HepG2 (cell line): Measurements from ENCODE around the gene KIFC1. TPM values are rescaled to one million over a fixed set of nuclear protein-coding genes. Genes with fewer than 3 reads are reported as not detected.

Source experiments
- ATF7 ChIP-seq, 2 experiments: fragments of 450-650 bp in 1 of 2; sonication (generic) in 1 of 2; formaldehyde crosslinking in 1 of 2; IDR thresholded peaks; 2 replicates each; pipeline versions ENCODE4 v1.4.0 to v1.6.1; 2016 to 2020; ENCODE audit warnings: antibody characterized with exemption in 1 of 2, mild to moderate bottlenecking in 1 of 2, missing genetic modification reagents in 1 of 2
- CAMTA2 ChIP-seq: sonication (generic); formaldehyde crosslinking; IDR thresholded peaks from 2 replicates; pipeline ENCODE4 v1.4.0; 2020; ENCODE audit warnings: mild to moderate bottlenecking, missing genetic modification reagents, borderline replicate concordance
- CENPT ChIP-seq: sonication (generic); formaldehyde crosslinking; IDR thresholded peaks from 2 replicates; pipeline ENCODE4 v1.8.0; 2022; ENCODE audit warnings: low read depth, mild to moderate bottlenecking, moderate library complexity, missing genetic modification reagents
- MED13 ChIP-seq: sonication (generic); formaldehyde crosslinking; IDR thresholded peaks from 2 replicates; pipeline ENCODE4 v1.5.0; 2020; ENCODE audit warnings: missing genetic modification reagents
- MIXL1 ChIP-seq: IDR thresholded peaks from 2 replicates; pipeline ENCODE4 v1.6.1; 2016
- NCOA5 ChIP-seq: sonication (generic); formaldehyde crosslinking; IDR thresholded peaks from 2 replicates; pipeline ENCODE4 v1.4.0; 2020; ENCODE audit warnings: missing genetic modification reagents
- SRF ChIP-seq: IDR thresholded peaks from 2 replicates; pipeline ENCODE4 v1.6.1; 2011; ENCODE audit warnings: mild to moderate bottlenecking, low read depth, low read length, moderate library complexity
- ZNF674 ChIP-seq: sonication (generic); formaldehyde crosslinking; IDR thresholded peaks from 2 replicates; pipeline ENCODE4 v1.5.0; 2020; ENCODE audit warnings: low read depth, mild to moderate bottlenecking, missing genetic modification reagents
- ZNF703 ChIP-seq: sonication (generic); formaldehyde crosslinking; IDR thresholded peaks from 2 replicates; pipeline ENCODE4 v1.5.1; 2020; ENCODE audit warnings: missing genetic modification reagents, mild to moderate bottlenecking, moderate library complexity, borderline replicate concordance
- polyA plus RNA-seq, 8 experiments: library from polyadenylated mRNA; depleted of rRNA in 3 of 8; stranded (reverse) in 7 of 8; unstranded in 1 of 8; fragments of >200 nt; fragmentation: Illumina TruSeq in 4 of 8; extraction: Trizol in 4 of 8; gene quantifications; 2 replicates each; pipeline versions ENCODE4 v1.2.1 to v1.2.3, GENCODE V29; 2011 to 2016; ENCODE audit warnings: low read depth in 4 of 8, missing spikeins in 1 of 8, mixed read lengths in 1 of 8; ENCODE audit not compliant: insufficient read depth in 1 of 8
- total RNA-seq, 5 experiments: library from RNA; depleted of rRNA; stranded (reverse); fragments of >200 nt; fragmentation: Illumina TruSeq; extraction: Trizol; gene quantifications; 2 replicates each; pipeline ENCODE4 v1.2.3, GENCODE V29; 2016; ENCODE audit warnings: low read depth in 1 of 5
- TF ChIP-seq, protein P1 (sequence below): sonication (generic); formaldehyde crosslinking; IDR thresholded peaks from 2 replicates; pipeline ENCODE4 v1.4.0; 2020; ENCODE audit warnings: mild to moderate bottlenecking, missing genetic modification reagents
- TF ChIP-seq, protein P2 (sequence below): sonication (generic); formaldehyde crosslinking; IDR thresholded peaks from 2 replicates; pipeline ENCODE4 v1.5.1; 2020; ENCODE audit warnings: mild to moderate bottlenecking, missing genetic modification reagents, borderline replicate concordance
- TF ChIP-seq, protein P3 (sequence below): IDR thresholded peaks from 2 replicates; pipeline ENCODE4 v1.6.1; 2016; ENCODE audit warnings: missing compliant biosample characterization, missing genetic modification reagents, borderline replicate concordance
- TF ChIP-seq, protein P4 (sequence below): sonication (generic); formaldehyde crosslinking; IDR thresholded peaks from 2 replicates; pipeline ENCODE4 v1.8.0; 2022; ENCODE audit warnings: low read depth, missing genetic modification reagents

Gene KIFC1
- total and polyA plus RNA-seq, 2 of the 13 experiments (the other 11 are each of a cell fraction or from before 2014, with no cell fraction given), result 25.0 to 45.5 TPM

DNA sequence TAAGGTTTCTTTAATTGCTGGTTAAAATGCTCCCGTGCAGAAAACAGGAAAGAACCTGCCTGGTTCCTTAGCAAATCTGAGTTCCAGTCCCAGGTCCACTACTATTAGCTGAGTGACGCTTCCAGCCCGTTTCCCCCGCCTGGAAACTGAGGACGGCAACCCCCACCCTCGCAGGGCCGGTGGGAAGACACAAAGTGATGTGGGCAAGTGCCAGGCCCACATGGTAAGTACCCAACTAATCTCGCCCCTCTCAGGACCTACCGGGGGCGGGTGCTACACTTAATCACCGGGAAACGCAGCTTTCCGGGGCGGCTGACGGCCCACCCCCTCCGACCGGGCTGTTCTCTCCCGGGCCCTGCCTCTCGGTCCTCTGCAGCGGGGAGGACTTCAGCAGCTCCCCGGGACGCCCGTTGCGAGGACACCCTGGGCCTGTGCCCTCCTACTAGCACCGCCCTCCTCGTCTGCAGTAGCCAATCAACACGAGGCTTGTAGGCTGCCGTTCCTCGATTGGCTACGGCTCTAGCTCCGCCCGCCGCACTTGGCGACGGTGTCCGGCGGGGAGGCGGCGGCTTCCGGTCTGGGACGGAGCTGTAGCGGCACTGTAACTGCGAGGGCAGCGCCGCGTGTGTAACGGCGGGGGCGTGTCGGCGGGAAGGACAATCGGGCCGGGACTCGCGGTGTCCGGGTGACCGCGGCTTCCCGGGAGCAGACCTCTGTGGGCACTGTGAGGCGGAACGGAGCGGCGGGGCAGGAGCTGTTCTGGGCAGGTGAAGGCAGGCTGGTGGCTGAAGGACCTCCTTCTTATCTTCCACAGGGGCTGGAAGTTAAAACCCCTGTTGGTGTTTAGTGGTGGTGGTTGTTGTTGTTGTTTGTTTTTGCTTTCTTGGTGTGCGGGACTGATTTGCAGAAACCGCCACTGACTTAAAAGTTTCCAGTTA lies 62.7 kb downstream of the KIFC1 start, which contains the start of gene ZBTB9 (continued):
- TF ChIP-seq, protein P1, sequence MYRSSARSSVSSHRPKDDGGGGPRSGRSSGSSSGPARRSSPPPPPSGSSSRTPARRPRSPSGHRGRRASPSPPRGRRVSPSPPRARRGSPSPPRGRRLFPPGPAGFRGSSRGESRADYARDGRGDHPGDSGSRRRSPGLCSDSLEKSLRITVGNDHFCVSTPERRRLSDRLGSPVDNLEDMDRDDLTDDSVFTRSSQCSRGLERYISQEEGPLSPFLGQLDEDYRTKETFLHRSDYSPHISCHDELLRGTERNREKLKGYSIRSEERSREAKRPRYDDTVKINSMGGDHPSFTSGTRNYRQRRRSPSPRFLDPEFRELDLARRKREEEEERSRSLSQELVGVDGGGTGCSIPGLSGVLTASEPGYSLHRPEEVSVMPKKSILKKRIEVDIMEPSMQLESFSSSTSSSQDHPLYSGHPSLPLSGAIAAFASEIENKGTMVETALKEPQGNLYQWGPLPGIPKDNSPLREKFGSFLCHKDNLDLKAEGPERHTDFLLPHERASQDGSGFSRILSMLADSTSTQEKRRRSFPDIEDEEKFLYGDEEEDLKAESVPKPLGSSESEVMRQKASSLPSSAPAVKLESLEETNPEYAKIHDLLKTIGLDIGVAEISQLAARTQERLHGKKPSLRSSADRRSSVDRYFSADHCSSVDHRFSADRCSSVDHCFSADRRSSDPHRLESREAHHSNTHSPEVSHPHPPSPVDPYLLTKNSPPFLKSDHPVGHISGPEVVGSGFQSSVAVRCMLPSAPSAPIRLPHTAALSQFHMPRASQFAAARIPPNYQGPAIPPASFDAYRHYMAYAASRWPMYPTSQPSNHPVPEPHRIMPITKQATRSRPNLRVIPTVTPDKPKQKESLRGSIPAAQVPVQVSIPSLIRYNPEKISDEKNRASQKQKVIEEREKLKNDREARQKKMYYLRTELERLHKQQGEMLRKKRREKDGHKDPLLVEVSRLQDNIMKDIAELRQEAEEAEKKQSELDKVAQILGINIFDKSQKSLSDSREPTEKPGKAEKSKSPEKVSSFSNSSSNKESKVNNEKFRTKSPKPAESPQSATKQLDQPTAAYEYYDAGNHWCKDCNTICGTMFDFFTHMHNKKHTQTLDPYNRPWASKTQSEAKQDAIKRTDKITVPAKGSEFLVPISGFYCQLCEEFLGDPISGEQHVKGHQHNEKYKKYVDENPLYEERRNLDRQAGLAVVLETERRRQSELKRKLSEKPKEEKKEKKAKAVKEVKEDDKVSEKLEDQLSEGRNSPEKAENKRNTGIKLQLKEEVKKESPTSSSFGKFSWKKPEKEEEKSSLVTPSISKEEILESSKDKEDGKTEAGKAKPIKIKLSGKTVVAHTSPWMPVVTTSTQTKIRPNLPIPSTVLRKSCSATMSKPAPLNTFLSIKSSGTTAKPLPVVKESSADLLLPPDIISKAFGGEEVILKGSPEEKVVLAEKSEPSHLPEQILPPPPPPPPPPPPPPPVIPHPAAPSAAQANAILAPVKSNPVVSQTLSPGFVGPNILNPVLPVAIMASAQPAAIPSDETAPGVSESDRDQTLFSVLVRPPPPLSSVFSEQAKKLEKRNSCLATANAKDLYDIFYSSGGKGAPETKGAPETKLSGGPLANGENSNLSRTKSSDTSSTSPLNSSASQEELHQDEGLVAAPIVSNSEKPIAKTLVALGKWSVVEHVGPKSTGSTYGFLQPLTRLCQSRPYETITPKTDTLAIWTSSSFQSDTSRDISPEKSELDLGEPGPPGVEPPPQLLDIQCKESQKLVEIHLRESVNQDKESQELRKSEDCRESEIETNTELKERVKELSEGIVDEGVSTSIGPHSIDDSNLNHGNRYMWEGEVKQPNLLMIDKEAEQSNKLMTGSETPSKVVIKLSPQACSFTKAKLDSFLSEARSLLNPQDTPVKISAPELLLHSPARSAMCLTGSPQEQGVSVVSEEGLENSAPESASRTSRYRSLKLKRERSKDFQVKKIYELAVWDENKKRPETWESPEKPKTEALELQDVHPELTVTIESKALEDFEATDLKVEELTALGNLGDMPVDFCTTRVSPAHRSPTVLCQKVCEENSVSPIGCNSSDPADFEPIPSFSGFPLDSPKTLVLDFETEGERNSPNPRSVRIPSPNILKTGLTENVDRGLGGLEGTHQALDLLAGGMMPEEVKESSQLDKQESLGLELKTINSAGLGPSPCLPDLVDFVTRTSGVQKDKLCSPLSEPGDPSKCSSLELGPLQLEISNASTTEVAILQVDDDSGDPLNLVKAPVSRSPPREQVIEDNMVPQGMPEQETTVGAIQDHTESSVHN (CRISPR knock-in tag), result peak; percentile 87; the same call in 1 of the 2 replicates
- TF ChIP-seq ATF7 (IDR thresholded peaks at IDR 0.05), result no peak
- 0 out of 2 replicates have a peak, but pooled peaks have one; percentile 7 for TF ChIP-seq ATF7 (CRISPR knock-in tag; IDR thresholded peaks at IDR 0.05)
- TF ChIP-seq, protein P2, sequence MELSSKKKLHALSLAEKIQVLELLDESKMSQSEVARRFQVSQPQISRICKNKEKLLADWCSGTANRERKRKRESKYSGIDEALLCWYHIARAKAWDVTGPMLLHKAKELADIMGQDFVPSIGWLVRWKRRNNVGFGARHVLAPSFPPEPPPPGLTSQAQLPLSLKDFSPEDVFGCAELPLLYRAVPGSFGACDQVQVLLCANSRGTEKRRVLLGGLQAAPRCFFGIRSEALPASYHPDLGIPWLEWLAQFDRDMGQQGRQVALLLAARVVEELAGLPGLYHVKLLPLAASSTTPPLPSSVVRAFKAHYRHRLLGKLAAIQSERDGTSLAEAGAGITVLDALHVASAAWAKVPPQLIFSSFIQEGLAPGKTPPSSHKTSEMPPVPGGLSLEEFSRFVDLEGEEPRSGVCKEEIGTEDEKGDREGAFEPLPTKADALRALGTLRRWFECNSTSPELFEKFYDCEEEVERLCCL, result peak; percentile 95
- TF ChIP-seq SRF, result no peak
- TF ChIP-seq, protein P3, sequence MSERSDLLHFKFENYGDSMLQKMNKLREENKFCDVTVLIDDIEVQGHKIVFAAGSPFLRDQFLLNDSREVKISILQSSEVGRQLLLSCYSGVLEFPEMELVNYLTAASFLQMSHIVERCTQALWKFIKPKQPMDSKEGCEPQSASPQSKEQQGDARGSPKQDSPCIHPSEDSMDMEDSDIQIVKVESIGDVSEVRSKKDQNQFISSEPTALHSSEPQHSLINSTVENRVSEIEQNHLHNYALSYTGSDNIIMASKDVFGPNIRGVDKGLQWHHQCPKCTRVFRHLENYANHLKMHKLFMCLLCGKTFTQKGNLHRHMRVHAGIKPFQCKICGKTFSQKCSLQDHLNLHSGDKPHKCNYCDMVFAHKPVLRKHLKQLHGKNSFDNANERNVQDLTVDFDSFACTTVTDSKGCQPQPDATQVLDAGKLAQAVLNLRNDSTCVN (CRISPR knock-in tag), result peak; percentile 84; the same call in 1 of the 2 replicates
- TF ChIP-seq ZNF674 (CRISPR knock-in tag), result no peak; the same call in 1 of the 2 replicates
- TF ChIP-seq CENPT (CRISPR knock-in tag), result peak; percentile 86; the same call in 1 of the 2 replicates
- TF ChIP-seq NCOA5 (CRISPR knock-in tag), result no peak
- TF ChIP-seq MED13 (CRISPR knock-in tag), result 0 out of 2 replicates have a peak, but pooled peaks have one; percentile 57
- peak; percentile 50; the same call in 1 of the 2 replicates for TF ChIP-seq ZNF703 (CRISPR knock-in tag)
- no peak; the same call in 1 of the 2 replicates for TF ChIP-seq CAMTA2 (CRISPR knock-in tag)
- TF ChIP-seq, protein P4, sequence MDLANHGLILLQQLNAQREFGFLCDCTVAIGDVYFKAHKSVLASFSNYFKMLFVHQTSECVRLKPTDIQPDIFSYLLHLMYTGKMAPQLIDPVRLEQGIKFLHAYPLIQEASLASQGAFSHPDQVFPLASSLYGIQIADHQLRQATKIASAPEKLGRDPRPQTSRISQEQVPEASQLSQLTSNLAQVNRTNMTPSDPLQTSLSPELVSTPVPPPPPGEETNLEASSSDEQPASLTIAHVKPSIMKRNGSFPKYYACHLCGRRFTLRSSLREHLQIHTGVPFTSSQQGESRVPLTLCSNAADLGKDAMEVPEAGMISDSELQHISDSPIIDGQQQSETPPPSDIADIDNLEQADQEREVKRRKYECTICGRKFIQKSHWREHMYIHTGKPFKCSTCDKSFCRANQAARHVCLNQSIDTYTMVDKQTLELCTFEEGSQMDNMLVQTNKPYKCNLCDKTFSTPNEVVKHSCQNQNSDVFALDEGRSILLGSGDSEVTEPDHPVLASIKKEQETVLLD (CRISPR knock-in tag), result peak; percentile 96
- peak; percentile 77; the same call in 1 of the 2 replicates for TF ChIP-seq MIXL1
